NT2/D1 (cell line): ENCODE measurements around the gene GPR22.

ENCODE experiments used
- DNase-seq: peaks from one replicate; pipeline ENCODE4 v3.0.0-alpha.2; 2011; ENCODE audit warnings: low read depth, low spot score
- H3K27me3 ChIP-seq: 2 replicates; pipeline ENCODE4 v1.6.0; 2011; ENCODE audit warnings: mild to moderate bottlenecking; ENCODE audit not compliant: insufficient read length, insufficient read depth
- H3K36me3 ChIP-seq: 2 replicates; pipeline ENCODE4 v1.6.1; 2011; ENCODE audit warnings: mild to moderate bottlenecking, low read length, mixed read lengths; ENCODE audit not compliant: insufficient read depth, insufficient read length
- H3K4me1 ChIP-seq: 2 replicates; pipeline ENCODE4 v1.5.1; 2011; ENCODE audit not compliant: insufficient read depth, insufficient read length
- H3K4me3 ChIP-seq: 2 replicates; pipeline ENCODE4 v1.5.1; 2011; ENCODE audit warnings: low read depth; ENCODE audit not compliant: insufficient read length
- H3K9ac ChIP-seq: 2 replicates; pipeline ENCODE4 v1.6.0; 2011; ENCODE audit warnings: low read depth; ENCODE audit not compliant: insufficient read length
- H3K9me3 ChIP-seq: 2 replicates; pipeline ENCODE4 v1.5.1; 2011; ENCODE audit warnings: mild to moderate bottlenecking, low read length; ENCODE audit not compliant: insufficient read depth
- SUZ12 ChIP-seq: IDR thresholded peaks from 2 replicates; pipeline ENCODE4 v1.6.1; 2011; ENCODE audit not compliant: insufficient read length, insufficient read depth; ENCODE audit errors: extremely low read depth
- YY1 ChIP-seq: IDR thresholded peaks from 2 replicates; pipeline ENCODE4 v1.6.1; 2011; ENCODE audit not compliant: insufficient read length, insufficient read depth
- ZNF274 ChIP-seq: IDR thresholded peaks from 2 replicates; pipeline ENCODE4 v1.6.1; 2011; ENCODE audit warnings: mild to moderate bottlenecking, low read depth, low read length

The GPR22 gene

GRCh38 chr7:107479303-107479702 lies 9.4 kb downstream of the GPR22 start:
- Histone ChIP-seq H3K36me3 (no peaks in the 10 kb centered on the region), H3K4me1 (no peaks in the 10 kb centered on the region), H3K9ac (no peak overlapping the region), H3K27me3 (no peaks in the 10 kb centered on the region), H3K9me3 (no peaks in the 10 kb centered on the region), H3K4me3 (no peak overlapping the region)
- TF ChIP-seq ZNF274 (no peak), YY1 (no peak), SUZ12 (no peak)
- DNase-seq = no peak

DNA sequence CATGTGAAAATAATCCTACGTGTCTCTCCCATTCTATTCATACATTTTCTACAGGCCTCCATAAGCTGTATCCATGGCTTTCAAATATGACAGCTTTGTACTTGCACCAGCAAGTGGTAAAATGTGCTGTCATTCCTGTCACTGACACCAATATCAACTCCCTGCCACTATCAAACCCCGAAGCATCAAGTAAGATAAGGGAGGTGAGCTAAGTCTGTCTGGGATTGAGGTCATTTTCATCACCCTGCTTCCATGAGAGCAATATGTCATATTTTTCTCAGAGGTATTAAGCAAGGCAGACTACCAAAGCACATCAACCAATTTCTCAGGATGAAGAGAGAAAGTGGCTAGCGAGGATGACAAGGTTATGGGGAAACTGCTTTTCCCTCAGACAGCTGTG lies 11.1 kb downstream of the GPR22 start:
- Histone ChIP-seq H3K4me1 (no peaks in the 10 kb centered on the region), H3K9ac (no peak overlapping the region), H3K36me3 (no peaks in the 10 kb centered on the region), H3K9me3 (no peaks in the 10 kb centered on the region), H3K27me3 (no peaks in the 10 kb centered on the region), H3K4me3 (no peak overlapping the region)
- TF ChIP-seq ZNF274 (no peak), SUZ12 (no peak), YY1 (no peak)
- no peak for DNase-seq

GRCh38 chr7:107482571-107482970 lies 12.7 kb downstream of the GPR22 start:
- TF ChIP-seq ZNF274 = no peak
- TF ChIP-seq YY1 = no peak
- TF ChIP-seq SUZ12 = no peak
- no peaks in the 10 kb centered on the region for H3K27me3 ChIP-seq
- no peak for DNase-seq
- no peaks in the 10 kb centered on the region for H3K9me3 ChIP-seq
- H3K4me1 ChIP-seq = no peaks in the 10 kb centered on the region
- H3K36me3 ChIP-seq = no peaks in the 10 kb centered on the region
- H3K4me3 ChIP-seq = no peak overlapping the region
- H3K9ac ChIP-seq = no peak overlapping the region

DNA sequence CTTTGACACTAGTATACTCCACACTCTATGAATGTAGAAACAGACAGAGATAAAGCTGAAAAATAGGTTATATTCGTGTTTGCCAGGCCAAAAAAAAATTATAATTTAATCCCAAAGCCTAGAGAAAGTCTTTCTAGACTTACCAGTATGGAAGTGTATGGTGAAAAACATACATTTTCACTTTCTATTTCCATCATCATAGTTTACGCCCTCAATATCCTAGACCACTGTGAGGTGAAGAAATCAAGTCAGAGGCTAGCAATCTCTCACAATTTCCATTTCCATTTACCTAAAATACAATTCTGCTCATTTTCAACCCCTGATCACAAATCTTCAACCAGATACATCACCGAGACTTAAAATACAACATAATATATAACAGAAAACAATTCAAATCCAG lies 16.2 kb downstream of the GPR22 start:
- Histone ChIP-seq H3K9me3 (no peaks in the 10 kb centered on the region), H3K36me3 (no peaks in the 10 kb centered on the region), H3K4me1 (no peaks in the 10 kb centered on the region), H3K9ac (no peak overlapping the region), H3K4me3 (no peak overlapping the region), H3K27me3 (no peaks in the 10 kb centered on the region)
- TF ChIP-seq SUZ12 (no peak), YY1 (no peak), ZNF274 (no peak)
- no peak for DNase-seq

DNA sequence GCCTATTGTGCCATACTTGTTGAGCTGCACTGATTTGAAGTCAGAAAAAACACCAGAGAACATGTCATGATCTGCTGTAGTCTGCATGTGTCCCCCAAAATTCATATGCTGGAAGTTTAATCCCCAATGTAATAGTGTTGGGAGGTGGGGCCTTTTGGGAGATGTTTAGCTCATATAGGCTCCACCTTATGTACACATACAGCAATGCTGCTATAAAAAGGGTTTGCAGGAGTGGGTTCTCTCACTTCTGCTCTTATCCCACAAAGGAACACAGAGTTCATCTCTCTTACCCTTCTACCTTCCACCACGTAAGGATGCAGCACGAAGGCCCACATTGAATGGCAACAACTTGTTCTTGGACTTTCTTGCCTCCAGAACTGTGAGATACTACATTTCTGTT lies 23.0 kb downstream of the GPR22 start:
- no peak overlapping the region for H3K4me3 ChIP-seq
- H3K4me1 ChIP-seq = no peaks in the 10 kb centered on the region
- no peaks in the 10 kb centered on the region for H3K36me3 ChIP-seq
- no peak for DNase-seq
- no peaks in the 10 kb centered on the region for H3K27me3 ChIP-seq
- H3K9ac ChIP-seq = no peak overlapping the region
- no peaks in the 10 kb centered on the region for H3K9me3 ChIP-seq
- TF ChIP-seq ZNF274 (no peak), YY1 (no peak), SUZ12 (no peak)

- TF ChIP-seq SUZ12 (no peak), ZNF274 (no peak), YY1 (no peak)
- Histone ChIP-seq H3K9ac (no peak overlapping the region), H3K36me3 (no peaks in the 10 kb centered on the region), H3K9me3 (no peaks in the 10 kb centered on the region), H3K4me1 (no peaks in the 10 kb centered on the region), H3K27me3 (no peaks in the 10 kb centered on the region), H3K4me3 (no peak overlapping the region)
- no peak for DNase-seq
Measured at GRCh38 chr7:107494315-107494751, 24.5 kb downstream of the GPR22 start.

GRCh38 chr7:107494884-107495283 lies 25.0 kb downstream of the GPR22 start:
- H3K4me3 ChIP-seq = no peak overlapping the region
- H3K36me3 ChIP-seq = no peaks in the 10 kb centered on the region
- no peaks in the 10 kb centered on the region for H3K9me3 ChIP-seq
- no peak for TF ChIP-seq ZNF274
- TF ChIP-seq YY1 = no peak
- TF ChIP-seq SUZ12 = no peak
- DNase-seq = no peak
- no peaks in the 10 kb centered on the region for H3K27me3 ChIP-seq
- no peak overlapping the region for H3K9ac ChIP-seq
- H3K4me1 ChIP-seq = no peaks in the 10 kb centered on the region

DNA sequence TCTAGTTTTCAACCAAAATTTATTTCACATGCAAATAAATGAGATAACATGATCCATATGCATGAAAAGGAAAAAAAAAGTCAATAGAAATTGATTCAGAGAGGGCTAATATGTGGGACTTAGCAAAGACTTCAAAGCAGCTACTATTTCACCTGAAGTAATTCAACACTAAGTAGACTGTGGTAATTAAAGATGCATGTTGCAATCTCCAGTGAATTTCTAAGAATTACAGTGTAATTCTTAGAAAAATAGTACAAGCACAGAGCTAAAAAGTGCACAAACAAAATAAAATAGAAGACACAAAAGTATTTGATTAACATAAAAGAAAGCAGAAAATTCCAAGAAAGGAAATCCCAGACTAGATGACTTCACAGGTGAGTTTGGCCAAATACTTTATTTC lies 25.7 kb downstream of the GPR22 start:
- DNase-seq = no peak
- Histone ChIP-seq H3K27me3 (no peaks in the 10 kb centered on the region), H3K4me1 (no peaks in the 10 kb centered on the region), H3K9me3 (no peaks in the 10 kb centered on the region), H3K4me3 (no peak overlapping the region), H3K36me3 (no peaks in the 10 kb centered on the region), H3K9ac (no peak overlapping the region)
- no peak for TF ChIP-seq YY1
- TF ChIP-seq SUZ12 = no peak
